ENCODE measurements around the gene PCDH9. TPM values are rescaled to one million over a fixed set of nuclear protein-coding genes. Genes with fewer than 3 reads are reported as not detected.

PCDH9 gene
- total RNA-seq, 2 donors from 2014 or later = 0.12 to 0.34 TPM

GRCh38 chr13:66612983-66613382, 617.2 kb downstream of the PCDH9 start:
- H3K9me3 Mint-ChIP-seq = no peaks in the 10 kb centered on the region
- H3K27me3 Mint-ChIP-seq (ENCODE audit: low read depth) = no peaks in the 10 kb centered on the region
- no peak overlapping the region for H3K4me3 Mint-ChIP-seq
- H3K36me3 Mint-ChIP-seq (ENCODE audit: insufficient read depth in 2 of 2) = no peaks in the 10 kb centered on the region
- no peak for DNase-seq
- no peaks in the 10 kb centered on the region for H3K4me1 Mint-ChIP-seq (ENCODE audit: low read depth)
- ATAC-seq (replicated peaks in 1 of 2) = no peak
- H3K27ac Mint-ChIP-seq = no peak overlapping the region

- Mint-ChIP-seq H3K36me3 (ENCODE audit: insufficient read depth in 2 of 2) (no peaks in the 10 kb centered on the region), H3K4me3 (no peak overlapping the region), H3K27me3 (ENCODE audit: low read depth) (no peaks in the 10 kb centered on the region), H3K4me1 (ENCODE audit: low read depth) (no peaks in the 10 kb centered on the region), H3K27ac (no peak overlapping the region), H3K9me3 (peaks cover 0 to 1% of the 10 kb centered on the region in 2 donors)
- DNase-seq (no peak), ATAC-seq (replicated peaks in 1 of 2) (no peak)
Observed at GRCh38 chr13:66586489-66586888, 643.6 kb downstream of the PCDH9 start.

- Mint-ChIP-seq H3K27me3 (ENCODE audit: low read depth) (no peaks in the 10 kb centered on the region), H3K4me1 (ENCODE audit: low read depth) (no peaks in the 10 kb centered on the region), H3K36me3 (ENCODE audit: insufficient read depth in 2 of 2) (no peaks in the 10 kb centered on the region), H3K4me3 (no peak overlapping the region), H3K27ac (no peak overlapping the region), H3K9me3 (peaks cover 0 to 1% of the 10 kb centered on the region in 2 donors)
- DNase-seq (no peak), ATAC-seq (replicated peaks in 1 of 2) (no peak)
Observed at GRCh38 chr13:66585669-66586203, 644.4 kb downstream of the PCDH9 start.

GRCh38 chr13:66581675-66582074, 648.5 kb downstream of the PCDH9 start:
- Mint-ChIP-seq H3K4me3 (no peak overlapping the region), H3K27ac (no peak overlapping the region), H3K27me3 (ENCODE audit: low read depth) (no peaks in the 10 kb centered on the region), H3K9me3 (peaks cover 1% of the 10 kb centered on the region in 2 donors), H3K4me1 (ENCODE audit: low read depth) (no peaks in the 10 kb centered on the region), H3K36me3 (ENCODE audit: insufficient read depth in 2 of 2) (no peaks in the 10 kb centered on the region)
- ATAC-seq (replicated peaks in 1 of 2) (no peak), DNase-seq (no peak)

- peaks cover 3 to 4% of the 10 kb centered on the region in 2 donors for H3K9me3 Mint-ChIP-seq
- no peaks in the 10 kb centered on the region for H3K36me3 Mint-ChIP-seq (ENCODE audit: insufficient read depth in 2 of 2)
- H3K27me3 Mint-ChIP-seq (ENCODE audit: low read depth) = no peaks in the 10 kb centered on the region
- DNase-seq = no peak
- no peak overlapping the region for H3K27ac Mint-ChIP-seq
- ATAC-seq (replicated peaks in 1 of 2) = no peak
- H3K4me3 Mint-ChIP-seq = no peak overlapping the region
- H3K4me1 Mint-ChIP-seq (ENCODE audit: low read depth) = no peaks in the 10 kb centered on the region
Observed at GRCh38 chr13:66578305-66578704, 651.8 kb downstream of the PCDH9 start.

- Mint-ChIP-seq H3K27me3 (ENCODE audit: low read depth) (no peaks in the 10 kb centered on the region), H3K4me3 (no peak overlapping the region), H3K4me1 (ENCODE audit: low read depth) (no peaks in the 10 kb centered on the region), H3K9me3 (peaks cover 5 to 8% of the 10 kb centered on the region in 2 donors), H3K36me3 (ENCODE audit: insufficient read depth in 2 of 2) (no peaks in the 10 kb centered on the region), H3K27ac (no peak overlapping the region)
- no peak for DNase-seq
- no peak for ATAC-seq (replicated peaks in 1 of 2)
Observed at GRCh38 chr13:66577358-66577757, 652.8 kb downstream of the PCDH9 start.

- Mint-ChIP-seq H3K9me3 (peaks cover 7 to 9% of the 10 kb centered on the region in 2 donors), H3K27me3 (ENCODE audit: low read depth) (no peaks in the 10 kb centered on the region), H3K4me3 (no peak overlapping the region), H3K36me3 (ENCODE audit: insufficient read depth in 2 of 2) (no peaks in the 10 kb centered on the region), H3K4me1 (ENCODE audit: low read depth) (no peaks in the 10 kb centered on the region), H3K27ac (no peak overlapping the region)
- no peak for DNase-seq
- ATAC-seq (replicated peaks in 1 of 2) = no peak
Observed at GRCh38 chr13:66576381-66576780, 653.8 kb downstream of the PCDH9 start.

- H3K9me3 Mint-ChIP-seq = peaks cover 7 to 9% of the 10 kb centered on the region in 2 donors
- DNase-seq (no peak), ATAC-seq (replicated peaks in 1 of 2) (no peak)
- H3K27ac Mint-ChIP-seq = no peak overlapping the region
- H3K27me3 Mint-ChIP-seq (ENCODE audit: low read depth) = no peaks in the 10 kb centered on the region
- H3K4me3 Mint-ChIP-seq = no peak overlapping the region
- no peaks in the 10 kb centered on the region for H3K36me3 Mint-ChIP-seq (ENCODE audit: insufficient read depth in 2 of 2)
- no peaks in the 10 kb centered on the region for H3K4me1 Mint-ChIP-seq (ENCODE audit: low read depth)
Observed at GRCh38 chr13:66574606-66575005, 655.5 kb downstream of the PCDH9 start.

GRCh38 chr13:66567899-66568612, 662.1 kb downstream of the PCDH9 start:
- Mint-ChIP-seq H3K27me3 (ENCODE audit: low read depth) (no peaks in the 10 kb centered on the region), H3K27ac (no peak overlapping the region), H3K4me1 (ENCODE audit: low read depth) (no peaks in the 10 kb centered on the region), H3K4me3 (no peak overlapping the region), H3K36me3 (ENCODE audit: insufficient read depth in 2 of 2) (no peaks in the 10 kb centered on the region), H3K9me3 (peaks cover 4 to 8% of the 10 kb centered on the region in 2 donors)
- no peak for DNase-seq
- no peak for ATAC-seq (replicated peaks in 1 of 2)

- Mint-ChIP-seq H3K4me1 (ENCODE audit: low read depth) (no peaks in the 10 kb centered on the region), H3K27me3 (ENCODE audit: low read depth) (no peaks in the 10 kb centered on the region), H3K4me3 (no peak overlapping the region), H3K9me3 (peaks cover 1 to 6% of the 10 kb centered on the region in 2 donors), H3K27ac (no peak overlapping the region), H3K36me3 (ENCODE audit: insufficient read depth in 2 of 2) (no peaks in the 10 kb centered on the region)
- ATAC-seq (replicated peaks in 1 of 2) (no peak), DNase-seq (no peak)
Observed at GRCh38 chr13:66565279-66565678, 664.9 kb downstream of the PCDH9 start.

- H3K4me1 Mint-ChIP-seq (ENCODE audit: low read depth) = no peaks in the 10 kb centered on the region
- no peak for DNase-seq
- H3K27me3 Mint-ChIP-seq (ENCODE audit: low read depth) = no peaks in the 10 kb centered on the region
- H3K36me3 Mint-ChIP-seq (ENCODE audit: insufficient read depth in 2 of 2) = no peaks in the 10 kb centered on the region
- peaks cover 1 to 6% of the 10 kb centered on the region in 2 donors for H3K9me3 Mint-ChIP-seq
- H3K4me3 Mint-ChIP-seq = no peak overlapping the region
- ATAC-seq (replicated peaks in 1 of 2) = no peak
- no peak overlapping the region for H3K27ac Mint-ChIP-seq
Observed at GRCh38 chr13:66563076-66563475, 667.1 kb downstream of the PCDH9 start.

GRCh38 chr13:66562054-66562453, 668.1 kb downstream of the PCDH9 start:
- Mint-ChIP-seq H3K27me3 (ENCODE audit: low read depth) (no peaks in the 10 kb centered on the region), H3K36me3 (ENCODE audit: insufficient read depth in 2 of 2) (no peaks in the 10 kb centered on the region), H3K4me1 (ENCODE audit: low read depth) (no peaks in the 10 kb centered on the region), H3K4me3 (no peak overlapping the region), H3K9me3 (peaks cover 1 to 6% of the 10 kb centered on the region in 2 donors), H3K27ac (no peak overlapping the region)
- ATAC-seq (replicated peaks in 1 of 2) (no peak), DNase-seq (no peak)

GRCh38 chr13:66560991-66561390, 669.1 kb downstream of the PCDH9 start:
- no peak for DNase-seq
- H3K27me3 Mint-ChIP-seq (ENCODE audit: low read depth) = no peaks in the 10 kb centered on the region
- no peak overlapping the region for H3K27ac Mint-ChIP-seq
- no peaks in the 10 kb centered on the region for H3K36me3 Mint-ChIP-seq (ENCODE audit: insufficient read depth in 2 of 2)
- peaks cover 1 to 6% of the 10 kb centered on the region in 2 donors for H3K9me3 Mint-ChIP-seq
- no peak for ATAC-seq (replicated peaks in 1 of 2)
- no peaks in the 10 kb centered on the region for H3K4me1 Mint-ChIP-seq (ENCODE audit: low read depth)
- no peak overlapping the region for H3K4me3 Mint-ChIP-seq

GRCh38 chr13:66560189-66560588, 669.9 kb downstream of the PCDH9 start:
- ATAC-seq (replicated peaks in 1 of 2) = no peak
- no peak overlapping the region for H3K4me3 Mint-ChIP-seq
- no peak overlapping the region for H3K27ac Mint-ChIP-seq

More at GRCh38 chr13:66560189-66560588, 669.9 kb downstream of the PCDH9 start:
- DNase-seq = no peak
- Mint-ChIP-seq H3K36me3 (ENCODE audit: insufficient read depth in 2 of 2) (no peaks in the 10 kb centered on the region), H3K27me3 (ENCODE audit: low read depth) (no peaks in the 10 kb centered on the region), H3K4me1 (ENCODE audit: low read depth) (no peaks in the 10 kb centered on the region), H3K9me3 (peaks cover 1 to 6% of the 10 kb centered on the region in 2 donors)
